ENCODE results near the gene PRKAG1.
A peak's percentile ranks its signal among the peaks of the same experiment; 100 is the strongest.

Gene PRKAG1

DNA sequence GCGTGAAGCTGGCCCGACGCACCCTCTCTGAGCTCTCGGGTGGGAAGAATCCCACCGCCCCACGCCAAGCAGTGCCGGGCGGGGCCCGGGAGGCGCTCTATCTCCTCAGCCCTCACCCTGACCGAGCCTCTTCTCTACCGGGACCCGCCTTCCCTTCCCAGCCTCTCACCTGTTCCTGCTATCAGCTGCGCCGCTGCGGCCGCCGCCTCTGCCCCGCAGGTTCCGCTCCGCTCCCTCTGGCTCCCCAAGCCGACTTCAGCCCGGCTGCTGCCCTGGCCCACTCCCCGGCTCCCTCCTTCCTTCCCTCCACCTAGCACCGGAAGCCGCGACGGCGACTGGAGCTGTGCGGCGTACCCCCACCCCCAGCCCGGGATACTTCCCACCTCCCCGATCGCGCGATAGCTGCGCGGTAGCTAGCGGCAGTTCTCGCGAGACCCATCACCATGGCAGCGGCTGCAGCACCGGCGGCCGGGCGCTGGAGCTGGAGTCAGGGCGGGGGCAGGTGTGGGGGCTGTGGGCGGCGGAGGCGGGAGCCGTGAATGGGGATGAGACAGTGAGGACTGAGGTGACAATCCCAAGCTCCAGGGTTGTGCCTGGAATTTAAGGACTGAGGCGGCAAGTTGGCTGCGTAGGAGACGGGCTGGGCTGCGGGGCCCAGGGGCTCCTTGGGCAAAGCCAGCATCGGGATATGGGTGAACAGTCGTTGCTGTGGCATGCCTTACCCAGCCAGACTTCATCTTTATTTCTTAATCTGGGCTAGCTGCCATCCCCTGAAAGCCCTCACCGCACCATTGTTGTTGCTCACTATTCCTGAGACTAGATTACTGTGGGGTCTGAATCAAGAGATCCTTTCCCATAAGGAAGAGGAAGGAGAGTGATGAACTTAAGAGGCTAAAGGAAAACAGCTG lies 61.2 kb downstream of the PRKAG1 start, which contains the start of gene ARF3 (continued):
- TF ChIP-seq, protein P1, sequence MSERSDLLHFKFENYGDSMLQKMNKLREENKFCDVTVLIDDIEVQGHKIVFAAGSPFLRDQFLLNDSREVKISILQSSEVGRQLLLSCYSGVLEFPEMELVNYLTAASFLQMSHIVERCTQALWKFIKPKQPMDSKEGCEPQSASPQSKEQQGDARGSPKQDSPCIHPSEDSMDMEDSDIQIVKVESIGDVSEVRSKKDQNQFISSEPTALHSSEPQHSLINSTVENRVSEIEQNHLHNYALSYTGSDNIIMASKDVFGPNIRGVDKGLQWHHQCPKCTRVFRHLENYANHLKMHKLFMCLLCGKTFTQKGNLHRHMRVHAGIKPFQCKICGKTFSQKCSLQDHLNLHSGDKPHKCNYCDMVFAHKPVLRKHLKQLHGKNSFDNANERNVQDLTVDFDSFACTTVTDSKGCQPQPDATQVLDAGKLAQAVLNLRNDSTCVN (tag by site-specific recombination; optimal IDR thresholded peaks at IDR 0.05) = peak; percentile 47
- TF ChIP-seq, protein P2, sequence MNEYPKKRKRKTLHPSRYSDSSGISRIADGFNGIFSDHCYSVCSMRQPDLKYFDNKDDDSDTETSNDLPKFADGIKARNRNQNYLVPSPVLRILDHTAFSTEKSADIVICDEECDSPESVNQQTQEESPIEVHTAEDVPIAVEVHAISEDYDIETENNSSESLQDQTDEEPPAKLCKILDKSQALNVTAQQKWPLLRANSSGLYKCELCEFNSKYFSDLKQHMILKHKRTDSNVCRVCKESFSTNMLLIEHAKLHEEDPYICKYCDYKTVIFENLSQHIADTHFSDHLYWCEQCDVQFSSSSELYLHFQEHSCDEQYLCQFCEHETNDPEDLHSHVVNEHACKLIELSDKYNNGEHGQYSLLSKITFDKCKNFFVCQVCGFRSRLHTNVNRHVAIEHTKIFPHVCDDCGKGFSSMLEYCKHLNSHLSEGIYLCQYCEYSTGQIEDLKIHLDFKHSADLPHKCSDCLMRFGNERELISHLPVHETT (tag by site-specific recombination; IDR thresholded peaks at IDR 0.05) = peak; percentile 40; the same call in 1 of the 2 replicates
- TF ChIP-seq ZNF266 (tag by site-specific recombination; IDR thresholded peaks at IDR 0.05; ENCODE audit: low read depth) (no peak), MEIS1 (CRISPR knock-in tag; IDR thresholded peaks at IDR 0.05; ENCODE audit: borderline replicate concordance) (no peak), ZNF239 (tag by site-specific recombination; IDR thresholded peaks at IDR 0.05) (no peak), ZNF274 (IDR thresholded peaks at IDR 0.05; ENCODE audit: low read length) (no peak), ZNF274 (tag by site-specific recombination; IDR thresholded peaks at IDR 0.05; ENCODE audit: borderline replicate concordance) (no peak), SCRT1 (tag by site-specific recombination; IDR thresholded peaks at IDR 0.05; ENCODE audit: borderline replicate concordance) (no peak), ZNF837 (tag by site-specific recombination; IDR thresholded peaks at IDR 0.05) (no peak), ZFP37 (tag by site-specific recombination; IDR thresholded peaks at IDR 0.05) (peak; percentile 72; the same call in 1 of the 2 replicates), ZNF221 (tag by site-specific recombination; IDR thresholded peaks at IDR 0.05; ENCODE audit: borderline replicate concordance) (no peak), ZNF704 (tag by site-specific recombination; IDR thresholded peaks at IDR 0.05) (peak; percentile 16; the same call in 1 of the 2 replicates), KLF8 (tag by site-specific recombination; IDR thresholded peaks at IDR 0.05) (peak; percentile 84)
- TF ChIP-seq, protein P3, sequence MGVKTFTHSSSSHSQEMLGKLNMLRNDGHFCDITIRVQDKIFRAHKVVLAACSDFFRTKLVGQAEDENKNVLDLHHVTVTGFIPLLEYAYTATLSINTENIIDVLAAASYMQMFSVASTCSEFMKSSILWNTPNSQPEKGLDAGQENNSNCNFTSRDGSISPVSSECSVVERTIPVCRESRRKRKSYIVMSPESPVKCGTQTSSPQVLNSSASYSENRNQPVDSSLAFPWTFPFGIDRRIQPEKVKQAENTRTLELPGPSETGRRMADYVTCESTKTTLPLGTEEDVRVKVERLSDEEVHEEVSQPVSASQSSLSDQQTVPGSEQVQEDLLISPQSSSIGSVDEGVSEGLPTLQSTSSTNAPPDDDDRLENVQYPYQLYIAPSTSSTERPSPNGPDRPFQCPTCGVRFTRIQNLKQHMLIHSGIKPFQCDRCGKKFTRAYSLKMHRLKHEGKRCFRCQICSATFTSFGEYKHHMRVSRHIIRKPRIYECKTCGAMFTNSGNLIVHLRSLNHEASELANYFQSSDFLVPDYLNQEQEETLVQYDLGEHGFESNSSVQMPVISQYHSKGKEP (tag by site-specific recombination; IDR thresholded peaks at IDR 0.05) = peak; percentile 78

GRCh38 chr12:48956279-48957140 lies 62.1 kb downstream of the PRKAG1 start:
- POLR2A ChIA-PET = interaction anchor here (0.7 to 2.9 kb wide), 15 partner anchors 9 to 1250 kb away, joined by 3 to 28 read pairs (median 4); partner anchors contain the start of genes DDX23, RND1, TUBA1B and WNT10B
- Histone ChIP-seq H3K4me1 (ENCODE audit: control insufficient read depth, insufficient read depth, low read length) (no peaks in the 10 kb centered on the region), H3K4me3 (ENCODE audit: low read depth, low read length) (peak overlapping the region; percentile 81), H3K9me3 (ENCODE audit: control insufficient read depth, insufficient read depth, low read depth, low read length) (no peaks in the 10 kb centered on the region), H3K27ac (ENCODE audit: extremely low read depth, low read depth, low read length) (peak overlapping the region; percentile 90), H3K36me3 (ENCODE audit: control insufficient read depth in 2 of 2, insufficient read depth in 1 of 2, low read length in 2 of 2) (peaks cover 13 to 36% of the 10 kb centered on the region in 2 experiments; a peak in 2 of 3 replicates)
- CTCF ChIA-PET = interaction anchor here (0.9 to 8.9 kb wide), 8 partner anchors 15 to 40 kb away, joined by 3 to 64 read pairs (median 7); partner anchors contain the start of gene WNT1
- TF ChIP-seq ZFHX2 (tag by site-specific recombination; conservative IDR thresholded peaks at IDR 0.05) (peak; percentile 94), ZNF335 (tag by site-specific recombination; conservative IDR thresholded peaks at IDR 0.05) (peak; percentile 75), GLIS2 (tag by site-specific recombination; IDR thresholded peaks at IDR 0.05) (peak; percentile 98), ZNF48 (tag by site-specific recombination; IDR thresholded peaks at IDR 0.05) (no peak), ZBTB21 (tag by site-specific recombination; IDR thresholded peaks at IDR 0.05) (0 out of 2 replicates have a peak, but pooled peaks have one; percentile 24), ZSCAN30 (tag by site-specific recombination; IDR thresholded peaks at IDR 0.05) (no peak), WT1 (tag by site-specific recombination; IDR thresholded peaks at IDR 0.05) (peak; percentile 64; the same call in 1 of the 2 replicates), KLF10 (tag by site-specific recombination; IDR thresholded peaks at IDR 0.05) (no peak), SP3 (tag by site-specific recombination; IDR thresholded peaks at IDR 0.05) (peak; percentile 95), ZNF341 (tag by site-specific recombination; IDR thresholded peaks at IDR 0.05; ENCODE audit: low read depth) (peak; percentile 88), ZNF701 (tag by site-specific recombination; IDR thresholded peaks at IDR 0.05) (no peak), ZBTB20 (tag by site-specific recombination; IDR thresholded peaks at IDR 0.05) (peak; percentile 17; the same call in 1 of the 2 replicates), KLF16 (tag by site-specific recombination; IDR thresholded peaks at IDR 0.05) (peak; percentile 14; the same call in 1 of the 2 replicates)
- TF ChIP-seq, protein P2 (tag by site-specific recombination; IDR thresholded peaks at IDR 0.05) = 0 out of 2 replicates have a peak, but pooled peaks have one; percentile 27

Data from HEK293 (cell line).